GM21619 (cell line): ENCODE measurements around the gene GRIA4.
"Not testable (repeated sequence)": the region's sequence is repeated elsewhere in the genome, so short reads cannot be mapped to it uniquely, and the experiment has no call there.

Experiments used
- ATAC-seq: cut with Tn5 transposase; IDR thresholded peaks from one replicate; pipeline ENCODE4 v1.9.1; 2021; ENCODE audit not compliant: unreplicated experiment

The GRIA4 gene

DNA sequence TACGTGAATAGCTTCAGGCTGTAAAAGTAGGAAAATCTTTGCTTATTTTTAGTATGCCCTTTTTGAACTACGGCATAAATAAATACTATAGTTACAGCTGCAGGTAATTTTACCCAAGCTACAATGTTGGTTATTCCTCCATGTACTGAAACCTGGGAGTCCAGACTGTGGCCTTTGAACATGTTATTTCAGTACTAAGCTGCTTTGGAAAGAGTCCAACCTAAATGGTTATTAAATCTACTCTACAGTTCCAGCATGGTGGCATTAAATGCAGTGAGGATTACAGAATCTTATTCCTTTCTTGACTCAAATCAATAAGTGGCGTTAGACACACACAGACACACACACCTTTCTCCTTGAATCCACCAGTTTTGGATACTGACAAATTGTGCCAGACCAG is 247.1 kb downstream of the GRIA4 start:
- ATAC-seq: no peak

DNA sequence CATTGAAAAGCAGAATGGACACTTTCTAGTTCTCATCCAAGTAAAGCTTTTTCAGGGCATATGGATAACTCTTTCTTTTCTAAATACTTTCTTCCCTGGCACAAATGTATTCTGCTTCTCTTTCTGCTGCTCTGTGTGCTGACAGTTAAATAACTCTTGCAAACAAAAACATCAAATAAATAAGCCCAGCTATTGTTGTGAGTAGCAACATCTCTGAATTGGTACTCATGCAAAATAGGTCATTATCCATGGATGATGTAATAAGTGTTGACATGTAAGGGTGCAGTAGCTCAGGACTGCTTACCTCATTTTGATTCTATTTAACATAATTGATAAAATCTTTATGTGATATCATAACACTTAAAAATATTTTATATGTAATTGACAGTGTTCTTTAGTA is 247.9 kb downstream of the GRIA4 start:
- ATAC-seq: no peak

DNA sequence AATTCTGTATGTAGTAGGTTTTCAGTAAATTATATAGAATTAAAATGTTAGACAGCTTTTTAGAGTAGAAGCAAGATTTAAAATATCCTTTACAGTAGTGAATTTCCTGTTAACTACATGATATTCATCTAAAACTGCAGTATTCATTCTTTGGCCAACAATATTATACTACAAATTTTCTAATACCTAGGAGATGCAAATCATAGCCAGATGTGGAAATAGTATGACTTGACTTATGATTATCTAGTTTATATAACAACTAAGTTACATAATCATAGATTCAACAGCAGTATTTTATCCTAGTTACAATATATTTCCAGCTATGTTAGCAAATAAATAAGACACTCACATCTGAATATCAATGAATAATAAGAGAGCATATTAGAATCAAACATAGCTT is 249.0 kb downstream of the GRIA4 start:
- ATAC-seq: no peak

DNA sequence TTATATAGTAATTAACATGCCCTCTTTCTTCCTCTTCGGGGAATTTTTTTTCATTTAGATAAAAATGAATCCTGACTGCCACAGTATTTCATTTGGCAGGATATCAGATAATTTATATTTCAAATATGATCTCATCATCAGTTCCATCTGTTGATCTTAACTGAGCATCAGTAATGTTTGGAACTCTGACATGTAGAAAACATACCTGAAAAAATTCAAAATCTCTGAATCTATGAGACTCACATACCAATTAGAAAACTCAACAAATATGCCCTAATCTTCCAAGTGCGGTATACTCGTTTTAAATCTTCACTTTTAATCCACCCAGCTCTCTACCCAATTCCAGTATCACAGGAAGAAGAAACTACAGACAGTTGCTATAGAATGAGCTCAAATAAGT is 250.2 kb downstream of the GRIA4 start:
- ATAC-seq: no peak

DNA sequence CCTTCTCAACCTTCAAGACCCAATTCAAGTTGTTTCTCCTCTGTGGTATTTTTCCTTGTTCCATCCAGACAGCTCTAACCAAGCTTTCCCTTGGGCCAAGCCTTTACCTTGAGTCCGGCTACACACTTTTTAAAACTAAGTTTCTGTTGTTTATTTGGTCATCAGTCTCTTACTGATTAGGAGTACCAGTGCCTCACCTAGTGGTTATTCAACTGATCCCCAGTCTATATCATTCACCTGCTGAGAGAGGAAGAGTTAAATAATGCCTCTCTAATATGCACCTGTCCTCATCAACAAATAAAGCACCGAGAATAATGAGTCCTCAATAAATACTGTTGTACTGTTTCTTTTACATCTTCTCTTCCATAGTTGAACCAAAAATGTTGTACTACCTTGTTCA is 251.4 kb downstream of the GRIA4 start:
- ATAC-seq: no peak

DNA sequence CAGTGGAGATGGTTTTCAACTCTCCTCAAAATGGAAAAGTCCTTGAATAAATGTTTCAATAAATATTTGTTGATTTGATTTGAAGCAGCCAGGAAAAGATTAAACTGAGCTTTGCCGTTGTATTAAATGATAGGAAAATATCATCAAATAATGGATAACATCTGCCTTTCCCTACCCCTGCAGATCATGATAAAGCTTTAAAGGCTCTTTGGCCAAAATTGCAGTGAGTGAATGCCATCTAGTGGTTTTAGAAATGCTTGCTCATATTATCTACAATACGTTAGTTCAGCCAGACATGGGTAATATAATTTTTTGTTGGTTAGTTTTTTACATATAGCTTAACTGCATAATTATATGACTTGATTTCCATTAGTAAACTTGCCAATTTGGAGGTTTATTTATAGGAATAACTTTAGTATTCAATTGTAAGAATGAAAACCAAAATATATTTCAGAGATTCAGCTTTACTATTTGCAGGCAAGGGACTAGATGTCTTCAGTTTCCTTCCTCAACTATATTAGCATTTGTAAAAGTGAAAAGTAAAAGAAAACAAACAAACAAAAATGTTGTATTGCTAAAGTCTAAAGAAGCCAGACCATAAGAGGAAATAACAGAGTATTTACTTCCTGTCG is 253.0 kb downstream of the GRIA4 start:
- ATAC-seq: peak; percentile 85

DNA sequence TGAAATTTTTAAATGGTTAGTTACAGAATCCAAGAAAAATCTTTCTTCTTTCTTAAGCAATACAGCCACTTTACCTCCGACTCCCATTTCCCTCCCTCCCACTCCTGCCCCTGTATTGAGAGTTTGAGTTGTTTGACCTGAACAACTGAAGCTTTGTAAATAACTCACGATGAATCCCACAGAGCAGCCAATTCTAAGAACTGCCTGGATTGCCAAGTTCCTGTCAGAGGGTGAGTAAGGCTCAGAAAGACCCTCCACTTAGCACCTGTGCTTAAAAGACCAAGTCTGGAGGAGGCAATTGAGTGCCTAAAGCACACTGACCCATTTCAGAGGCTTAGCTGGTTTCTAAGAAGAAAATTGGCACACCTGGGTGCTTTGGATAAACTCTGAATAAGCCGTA is 253.7 kb downstream of the GRIA4 start:
- no peak for ATAC-seq

DNA sequence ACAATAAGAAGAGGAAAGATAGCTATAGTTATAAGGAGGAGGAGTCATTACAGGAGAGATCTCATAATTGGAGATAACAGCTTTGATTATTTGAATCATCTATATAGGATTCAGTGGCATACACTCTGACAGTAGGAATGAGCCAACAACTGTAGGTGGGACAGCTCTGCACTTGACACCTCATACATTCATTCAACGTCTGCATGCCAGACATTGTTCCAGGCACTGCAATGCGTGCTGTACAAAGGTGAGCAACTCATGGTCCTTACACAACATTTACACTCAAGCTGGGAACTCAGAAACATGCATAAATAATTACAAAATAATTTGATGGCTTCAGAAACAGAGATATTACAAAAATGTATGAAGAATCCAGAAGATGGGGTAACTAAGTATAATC is 257.9 kb downstream of the GRIA4 start:
- ATAC-seq: no peak

DNA sequence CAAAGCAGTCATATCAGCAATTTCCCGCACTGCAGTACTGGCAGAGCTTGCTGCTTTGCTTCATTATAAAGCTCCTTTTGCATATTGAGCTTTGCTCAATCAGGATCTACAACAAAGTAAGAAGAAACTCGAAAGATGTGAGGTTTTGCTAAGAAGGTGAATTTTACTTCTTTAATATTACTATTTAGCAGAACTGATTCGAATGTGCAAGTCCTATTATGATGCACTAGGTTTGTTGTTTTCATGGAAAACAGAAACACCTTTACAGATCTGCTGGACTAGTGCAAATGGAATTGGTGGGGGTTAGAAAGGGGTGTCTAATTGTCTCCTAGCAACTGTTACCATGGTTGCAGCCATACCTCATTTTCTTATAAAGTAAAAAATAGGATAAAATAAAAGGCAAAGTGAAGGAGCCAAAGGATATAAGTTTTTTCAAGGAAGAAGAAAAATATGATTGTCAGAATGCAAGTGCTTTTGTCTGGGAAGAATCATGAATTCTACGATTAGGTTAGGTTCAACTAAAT is 259.0 kb downstream of the GRIA4 start:
- no peak for ATAC-seq

DNA sequence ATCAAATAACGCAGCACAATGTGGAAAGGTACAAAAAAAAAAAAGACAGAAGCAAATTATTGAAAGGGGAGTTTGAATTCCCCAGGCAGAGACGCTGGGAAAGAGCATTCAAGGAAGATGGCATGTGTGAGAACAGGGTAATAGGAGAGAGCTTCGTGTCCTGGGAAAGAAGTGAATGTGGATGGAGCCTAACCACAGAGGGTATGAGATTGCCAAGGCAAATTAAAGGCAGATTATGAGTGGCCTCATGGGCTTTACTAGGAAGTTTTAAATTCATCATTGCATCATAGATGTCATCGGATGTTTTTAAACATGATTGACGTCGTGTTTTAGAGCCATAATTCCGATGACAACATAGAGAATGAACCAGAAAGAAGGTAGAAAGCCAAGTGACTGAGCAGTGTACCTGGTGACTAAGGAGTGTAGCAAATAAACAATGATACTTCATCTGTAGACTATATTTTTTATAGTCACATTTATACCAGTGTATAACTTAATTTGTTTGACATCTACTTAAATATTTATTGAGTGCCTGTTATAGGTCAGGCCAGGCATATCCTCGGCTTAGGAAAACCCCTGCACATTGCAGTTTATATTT is 260.7 kb downstream of the GRIA4 start:
- ATAC-seq: no peak

DNA sequence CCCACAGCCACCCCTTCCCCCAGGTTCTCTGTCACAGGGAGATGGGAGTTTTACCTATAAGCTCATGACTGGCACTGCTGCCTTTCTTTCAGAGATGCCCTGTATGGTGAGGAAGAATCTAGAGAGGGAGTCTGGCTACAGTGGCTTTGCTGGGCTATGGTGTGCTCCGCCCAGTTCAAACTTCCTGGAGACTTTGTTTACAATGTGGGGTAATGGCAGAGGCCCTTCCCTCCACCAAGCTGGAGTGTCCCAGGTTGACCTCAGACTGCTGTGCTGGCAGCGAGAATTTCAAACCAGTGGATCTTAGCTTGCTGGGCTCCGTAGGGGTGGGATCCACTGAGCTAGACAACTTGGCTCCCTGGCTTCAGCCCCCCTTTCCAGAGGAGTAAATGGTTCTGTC is 268.6 kb downstream of the GRIA4 start:
- ATAC-seq: no peak

DNA sequence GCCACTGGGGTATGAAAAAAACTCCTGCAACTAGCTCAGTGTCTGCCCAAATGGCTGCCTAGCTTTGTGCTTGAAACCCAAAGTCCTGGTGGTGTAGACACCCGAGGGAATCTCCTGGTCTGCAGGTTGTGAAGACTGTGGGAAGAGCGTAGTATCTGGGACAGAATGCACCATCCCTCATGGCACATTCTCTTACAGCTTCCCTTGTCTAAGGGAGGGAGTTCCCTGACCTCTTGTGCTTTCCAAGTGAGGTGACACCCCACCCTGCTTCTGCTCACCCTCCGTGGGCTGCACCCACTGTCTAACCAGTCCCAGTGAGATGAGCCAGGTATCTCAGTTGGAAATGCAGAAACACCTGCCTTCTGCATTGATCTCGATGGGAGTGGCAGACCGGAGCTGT is 269.1 kb downstream of the GRIA4 start:
- not testable (repeated sequence) for ATAC-seq

DNA sequence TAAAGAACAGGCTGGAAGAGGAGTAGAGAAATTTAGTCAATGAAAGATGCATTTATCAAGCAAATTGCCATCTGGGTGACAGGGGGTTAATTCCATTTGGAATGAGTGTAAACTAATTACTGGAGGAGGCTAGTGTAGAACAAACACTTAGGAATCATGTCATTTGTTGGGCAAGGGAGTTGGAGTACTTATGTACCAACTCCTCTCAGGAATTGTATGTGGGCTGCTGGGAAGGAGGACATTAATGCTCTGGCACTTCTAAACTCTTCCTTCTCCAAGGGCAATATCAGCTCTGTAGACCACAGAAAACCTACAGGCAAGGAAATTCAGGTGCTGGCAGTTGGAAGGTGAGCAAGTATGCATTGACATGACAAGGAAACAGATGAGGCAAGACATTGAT is 271.2 kb downstream of the GRIA4 start:
- ATAC-seq: no peak

DNA sequence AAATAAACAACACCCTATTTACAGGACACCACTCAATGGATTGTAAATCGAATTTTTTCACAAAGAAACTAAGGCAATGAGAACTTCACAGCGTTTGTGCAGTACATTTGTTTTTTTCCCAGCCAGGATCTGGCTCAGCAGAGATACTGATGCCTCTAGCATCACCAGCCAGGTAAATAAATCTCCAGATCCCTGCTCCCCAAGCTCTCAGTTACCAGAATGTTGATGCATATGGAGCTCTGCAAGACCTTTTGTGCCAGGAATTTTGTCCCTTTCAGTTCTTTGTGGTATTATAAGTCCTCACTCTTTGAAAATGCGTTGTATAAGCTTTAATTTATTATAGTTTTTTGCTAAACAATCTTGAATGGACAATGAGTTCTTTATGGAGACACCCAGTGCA is 274.6 kb downstream of the GRIA4 start:
- no peak for ATAC-seq

DNA sequence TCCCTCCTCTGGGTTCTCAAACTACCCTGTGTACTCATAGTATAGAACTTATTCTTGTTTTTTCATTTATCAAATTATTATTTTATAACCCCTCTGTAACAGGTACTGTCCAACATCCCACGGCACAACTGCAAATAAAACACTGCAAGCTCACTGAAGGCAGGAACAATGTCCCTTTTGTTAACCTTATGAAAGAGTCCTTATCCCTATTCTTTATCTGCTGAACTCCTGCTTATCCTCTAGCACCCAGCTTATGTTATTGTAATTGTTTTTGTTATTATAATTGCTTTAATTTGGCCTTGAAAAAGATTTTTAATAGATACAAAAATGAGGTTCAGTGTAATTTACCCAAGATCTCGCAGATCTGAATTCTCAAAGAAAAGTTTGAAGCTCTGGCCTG is 281.8 kb downstream of the GRIA4 start:
- ATAC-seq: no peak

DNA sequence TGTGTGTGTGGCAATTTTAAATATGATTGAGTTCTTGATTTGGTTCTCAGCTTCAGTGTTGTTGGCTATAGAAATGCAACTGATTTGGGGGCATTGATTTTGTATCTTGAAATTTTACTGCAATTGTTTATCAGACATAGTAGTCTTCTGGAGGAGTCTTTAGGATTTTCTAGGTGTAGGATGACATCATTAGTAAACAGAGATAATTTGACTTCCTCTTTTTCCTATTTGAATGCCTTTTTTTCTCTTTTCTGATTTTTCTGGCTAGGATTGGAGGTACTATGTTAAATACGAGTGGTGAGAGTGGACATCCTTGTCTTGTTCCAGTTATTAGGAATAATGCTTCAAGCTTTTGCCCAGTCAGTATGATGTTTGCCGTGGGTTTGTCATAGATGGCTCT is 287.3 kb downstream of the GRIA4 start:
- no peak for ATAC-seq

DNA sequence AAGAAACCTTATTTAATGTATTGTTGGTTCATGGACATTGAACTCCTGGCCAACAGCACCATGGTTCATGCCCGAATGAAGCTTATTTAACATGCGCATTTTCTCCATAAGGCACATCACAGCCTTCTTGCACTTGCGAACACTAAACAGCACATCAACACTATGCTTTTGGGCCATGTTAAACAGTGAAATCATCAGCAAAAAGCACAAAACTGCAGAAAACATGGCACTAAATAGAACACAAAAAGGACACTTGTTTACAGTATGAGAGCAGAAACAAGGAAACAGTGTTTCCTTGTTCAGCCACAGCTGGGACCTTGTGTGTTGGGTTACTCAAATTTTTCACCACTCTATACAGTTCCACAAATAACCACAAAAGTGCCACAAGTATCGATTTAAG is 289.9 kb downstream of the GRIA4 start:
- no peak for ATAC-seq

DNA sequence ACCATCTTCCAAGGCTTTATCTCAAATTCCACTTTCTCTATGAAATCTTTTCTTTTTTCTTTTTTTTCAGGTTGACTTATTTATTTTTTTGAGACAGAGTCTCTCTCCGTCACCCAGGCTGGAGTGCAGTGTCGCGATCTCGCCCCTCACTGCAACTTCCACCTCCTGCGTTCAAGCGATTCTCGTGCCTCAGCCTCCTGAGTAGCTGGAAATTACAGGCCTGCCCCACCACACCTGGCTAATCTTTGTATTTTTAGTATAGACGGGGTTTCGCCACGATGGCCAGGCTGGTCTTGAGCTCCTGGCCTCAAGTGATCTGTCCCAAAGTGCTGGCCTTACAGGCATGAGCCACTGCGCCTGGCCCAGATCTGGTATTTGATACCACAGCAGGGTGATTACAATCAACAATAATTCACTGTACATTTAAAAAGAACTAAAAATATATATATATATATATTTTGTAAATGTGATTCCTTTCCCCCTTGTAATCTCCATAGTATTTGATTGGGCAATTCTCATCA is 290.7 kb downstream of the GRIA4 start:
- no peak for ATAC-seq

DNA sequence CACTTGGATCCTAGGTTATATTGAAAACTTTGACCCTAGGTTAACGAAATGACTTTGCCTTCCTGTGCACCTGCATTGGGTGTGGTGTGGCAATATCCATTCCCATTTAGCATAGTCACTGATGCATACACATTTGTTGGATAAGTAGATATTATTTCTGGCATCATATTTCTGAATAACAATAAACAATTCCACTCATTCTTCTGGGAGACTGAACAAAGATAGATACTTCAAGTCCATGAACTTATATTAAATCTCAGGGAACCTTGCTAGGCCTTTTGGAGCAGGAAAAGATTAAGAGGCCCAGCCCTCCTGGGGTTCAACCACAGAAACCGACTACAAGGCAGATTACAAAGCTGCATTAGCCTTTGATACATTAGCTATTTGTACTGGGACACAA is 293.2 kb downstream of the GRIA4 start:
- ATAC-seq: no peak

DNA sequence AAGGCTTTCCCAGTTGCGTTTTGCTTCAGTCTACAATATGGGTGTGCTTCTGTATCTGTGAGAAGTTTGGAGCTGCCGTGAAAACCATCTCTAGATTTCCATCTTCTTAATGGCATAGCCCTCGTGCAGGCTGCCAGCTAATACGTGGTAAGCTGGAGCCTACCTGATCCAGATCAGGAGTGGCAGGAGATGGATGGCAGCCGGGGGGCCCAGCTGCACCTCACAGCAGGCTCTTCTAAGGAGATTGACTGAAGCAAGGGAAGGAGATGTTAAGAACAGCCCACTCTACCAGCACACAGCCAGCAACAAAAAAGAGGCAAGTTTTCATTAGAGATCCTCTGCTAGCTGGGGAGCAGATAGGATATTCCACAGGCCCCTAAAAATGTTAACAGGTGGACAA is 296.6 kb downstream of the GRIA4 start:
- no peak for ATAC-seq

DNA sequence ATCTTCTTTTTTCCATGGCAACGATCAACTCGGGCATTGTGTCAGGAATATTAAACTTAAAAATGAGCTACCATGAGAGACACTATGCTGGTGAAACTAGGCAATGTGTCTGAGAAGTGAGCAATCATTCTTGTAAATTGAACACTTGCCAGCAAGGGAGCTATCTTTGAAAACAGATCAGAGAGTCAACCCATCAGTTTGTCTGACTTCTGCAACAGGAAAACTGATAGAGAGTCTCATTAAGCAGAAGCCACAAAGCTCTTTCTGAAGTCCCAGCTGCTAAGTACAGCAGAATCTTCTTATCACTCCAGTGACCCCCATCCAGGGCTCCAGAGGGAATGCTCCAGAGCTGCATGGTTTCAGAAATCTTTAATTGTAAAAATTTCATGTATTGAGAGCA is 297.4 kb downstream of the GRIA4 start:
- no peak for ATAC-seq

DNA sequence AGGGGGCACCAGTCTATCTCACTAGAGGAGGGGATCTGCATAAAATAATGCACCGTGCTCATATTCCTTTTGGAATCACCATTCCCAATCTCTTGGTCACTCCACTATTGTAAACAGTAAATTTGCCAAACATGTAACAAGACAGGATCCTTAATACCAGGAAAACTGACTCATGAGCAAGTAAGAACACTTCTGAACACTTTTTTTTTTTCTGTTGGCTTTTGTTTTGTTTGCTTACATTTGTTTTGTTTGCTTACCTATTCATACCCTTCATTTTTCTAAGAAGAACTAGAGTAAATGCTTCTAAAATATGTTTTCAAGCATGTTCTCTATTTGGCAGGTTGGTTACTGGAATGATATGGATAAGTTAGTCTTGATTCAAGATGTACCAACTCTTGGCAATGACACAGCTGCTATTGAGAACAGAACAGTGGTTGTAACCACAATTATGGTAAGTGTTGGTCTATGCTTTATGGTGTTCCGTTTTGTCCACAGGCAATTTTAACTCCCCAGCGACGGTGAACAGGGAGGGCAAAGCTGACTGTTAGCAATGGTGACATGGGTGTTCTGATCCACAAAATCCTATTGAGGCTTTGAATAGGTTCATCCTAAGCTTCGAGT is 300.3 kb downstream of the GRIA4 start:
- no peak for ATAC-seq
